Testis (tissue), 2 donors: ENCODE data around the gene CTDSPL.

ENCODE experiments used
- CTCF ChIP-seq, 3 experiments: fragments of 450-650 bp in 2 of 3; fragments of 200-600 bp in 1 of 3; sonication (generic) in 1 of 3; IDR thresholded peaks; one replicate each; pipeline ENCODE4 v1.5.1; 2016 to 2019; ENCODE audit warnings: antibody characterized with exemption in 3 of 3, mild to moderate bottlenecking in 2 of 3, moderate library complexity in 1 of 3
- POLR2A ChIP-seq: fragments of 450-650 bp; IDR thresholded peaks from one replicate; pipeline ENCODE4 v1.6.1; 2017; ENCODE audit warnings: antibody characterized with exemption, mild to moderate bottlenecking, moderate library complexity

GRCh38 chr3:37823189-37823588 is 38.5 kb upstream of the CTDSPL start:
- TF ChIP-seq CTCF (IDR thresholded peaks at IDR 0.05) (no peak), POLR2A (no peak)
